OCI-M2 (cell line): ENCODE results near the gene OR5D18.
"Not testable (repeated sequence)": the region's sequence is repeated elsewhere in the genome, so short reads cannot be mapped to it uniquely, and the experiment has no call there.

Experiments
- DNase-seq: peaks from one replicate; lab custom pipeline; 2025; ENCODE audit not compliant: unreplicated experiment; lab: John Stamatoyannopoulos, UW

OR5D18 gene

GRCh38 chr11:55819330-55819729, at the start of gene OR5D18:
TSS of gene OR5D18 (plus strand) at chr11:55819630. CDS start at chr11:55819630, 0 bp downstream.
- no peak for DNase-seq

GRCh38 chr11:55773138-55773537, 46.3 kb upstream of the OR5D18 start, which contains the start of gene OR5D13:
TSS of gene OR5D13 (plus strand) at chr11:55773438. CDS start at chr11:55773438, 0 bp downstream.
- DNase-seq = no peak

- no peak for DNase-seq
These were observed 27.8 kb upstream of the OR5D18 start for GRCh38 chr11:55791606-55792005.

- no peak for DNase-seq
These were observed 26.1 kb upstream of the OR5D18 start for GRCh38 chr11:55793321-55793720.

GRCh38 chr11:55795256-55795655, 24.2 kb upstream of the OR5D18 start, which contains the start of gene OR5D14:
TSS of gene OR5D14 (plus strand) at chr11:55795556. CDS start at chr11:55795556, 0 bp downstream.
- no peak for DNase-seq

- DNase-seq = no peak
These were observed 13.2 kb upstream of the OR5D18 start for GRCh38 chr11:55806248-55806647.

- DNase-seq = no peak
These were observed 8.4 kb upstream of the OR5D18 start, which contains the start of gene OR5L1 for GRCh38 chr11:55811067-55811466. TSS of gene OR5L1 (plus strand) at chr11:55811367. CDS start at chr11:55811467, 100 bp downstream.

GRCh38 chr11:55826919-55827318, 7.5 kb downstream of the OR5D18 start, which contains the start of gene OR5L2:
TSS of gene OR5L2 (plus strand) at chr11:55827219. CDS start at chr11:55827219, 0 bp downstream.
- no peak for DNase-seq

- DNase-seq = no peak
These were observed 19.0 kb downstream of the OR5D18 start, which contains the start of gene OR5D16 for GRCh38 chr11:55838452-55838851. TSS of gene OR5D16 (plus strand) at chr11:55838752. CDS start at chr11:55838752, 0 bp downstream.

- no peak for DNase-seq
These were observed 28.0 kb downstream of the OR5D18 start for GRCh38 chr11:55847453-55847852.

- no peak for DNase-seq
These were observed 29.6 kb downstream of the OR5D18 start for GRCh38 chr11:55849037-55849436.

- no peak for DNase-seq
These were observed 32.7 kb downstream of the OR5D18 start for GRCh38 chr11:55852141-55852540.

GRCh38 chr11:55854704-55855103, 35.3 kb downstream of the OR5D18 start:
- no peak for DNase-seq

GRCh38 chr11:55867354-55867753, 47.9 kb downstream of the OR5D18 start:
- DNase-seq = not testable (repeated sequence)
